HCT116 (cell line): Measurements from ENCODE around the gene EGFL7. TPM values are rescaled to one million over a fixed set of nuclear protein-coding genes. Genes with fewer than 3 reads are reported as not detected.

Experiments used
- ATAC-seq: fragments of 200-7000 bp; cut with Tn5 transposase; 2 replicates; pipeline ENCODE4 v1.9.1; 2020; ENCODE audit warnings: mild to moderate bottlenecking, moderate library complexity
- BruUV-seq: library from RNA; stranded (reverse); fragments of 400-500 nt; replicated peaks from 2 replicates; lab custom pipeline; 2021; lab: Mats Ljungman, UMichigan
- CTCF ChIA-PET: fragments of 300-600 bp; sonication (Branson Sonifier 250); formaldehyde crosslinking; loops from one replicate; lab custom pipeline; 2021; ENCODE audit warnings: antibody characterized with exemption; lab: Charles Lee
- POLR2A ChIA-PET: fragments of 300-600, 350-600 bp; sonication (Branson Sonifier 250); formaldehyde crosslinking; loops from one replicate; lab custom pipeline; 2021; ENCODE audit warnings: antibody characterized with exemption; lab: Charles Lee
- RAD21 ChIA-PET, 2 experiments: fragments of 300-600 bp; sonication (Branson Sonifier 250); formaldehyde crosslinking; loops; one replicate each; lab custom pipeline; 2023; ENCODE audit warnings: low total read pairs in 2 of 2; ENCODE audit not compliant: uncharacterized antibody in 2 of 2, unreplicated experiment in 2 of 2, low non-redundant PET in 1 of 2; lab: Charles Lee
- DNase-seq: peaks from one replicate; pipeline ENCODE4 v3.0.0-alpha.2; 2010; ENCODE audit warnings: low read depth, low spot score
- H2AFZ ChIP-seq: fragments of 200-600 bp; shearing (Covaris generic), sonication (generic); 2 replicates; pipeline ENCODE4 v1.6.1; 2017; ENCODE audit warnings: low read depth, mixed run types, mixed read lengths, antibody characterized with exemption, low read length; ENCODE audit not compliant: poor library complexity, severe bottlenecking
- H3K27ac ChIP-seq: 2 replicates; pipeline ENCODE4 v1.5.1; 2012; ENCODE audit warnings: low read depth, low read length
- H3K27me3 ChIP-seq: fragments of 200-600 bp; sonication (generic); 2 replicates; pipeline ENCODE4 v1.6.1; 2016; ENCODE audit warnings: mixed run types, low read length, mixed read lengths; ENCODE audit not compliant: insufficient read depth
- H3K36me3 ChIP-seq, 2 experiments: fragments of 200-500 bp in 1 of 2; fragments of 200-600 bp in 1 of 2; sonication (Bioruptor generic) in 1 of 2; sonication (generic) in 1 of 2; 2 replicates each; pipeline versions ENCODE4 v1.5.1 to v1.6.1; 2014 to 2016; ENCODE audit warnings: low read length in 2 of 2, inconsistent platforms in 1 of 2, mixed read lengths in 1 of 2, mixed run types in 1 of 2; ENCODE audit not compliant: insufficient read depth in 2 of 2, control insufficient read depth in 1 of 2
- H3K4me1 ChIP-seq, 2 experiments: fragments of 200-600 bp in 1 of 2; sonication (generic) in 1 of 2; 2 replicates each; pipeline versions ENCODE4 v1.5.1 to v1.6.1; 2012 to 2017; ENCODE audit warnings: low read length in 2 of 2, inconsistent platforms in 1 of 2, mild to moderate bottlenecking in 1 of 2, mixed read lengths in 1 of 2, mixed run types in 1 of 2, moderate library complexity in 1 of 2; ENCODE audit not compliant: insufficient read depth in 2 of 2, control insufficient read depth in 1 of 2
- H3K4me2 ChIP-seq: fragments of 200-600 bp; sonication (generic); 2 replicates; pipeline ENCODE4 v1.6.1; 2017; ENCODE audit warnings: mixed run types, low read length, mixed read lengths
- H3K4me3 ChIP-seq, 2 experiments: fragments of 200-600 bp in 1 of 2; sonication (generic) in 1 of 2; replicated peaks in 1 of 2; 2 replicates each; pipeline ENCODE4 v1.5.1; 2011 to 2016; ENCODE audit warnings: low read length in 2 of 2, control low read depth in 1 of 2, low read depth in 1 of 2, mild to moderate bottlenecking in 1 of 2, mixed read lengths in 1 of 2, mixed run types in 1 of 2
- H3K79me2 ChIP-seq: fragments of 200-600 bp; sonication (generic); 2 replicates; pipeline ENCODE4 v1.6.1; 2017; ENCODE audit warnings: mild to moderate bottlenecking, mixed run types, low read length, moderate library complexity, mixed read lengths; ENCODE audit not compliant: insufficient read depth
- H3K9ac ChIP-seq: fragments of 200-600 bp; sonication (generic); 2 replicates; pipeline ENCODE4 v1.6.1; 2016; ENCODE audit warnings: low read length, mixed read lengths
- H3K9me2 ChIP-seq: fragments of 200-600 bp; sonication (generic), shearing (Covaris generic); 2 replicates; pipeline ENCODE4 v1.6.1; 2017; ENCODE audit warnings: mixed run types, mild to moderate bottlenecking, moderate library complexity; ENCODE audit not compliant: insufficient read depth
- H3K9me3 ChIP-seq, 2 experiments: fragments of 200-500 bp in 1 of 2; fragments of 200-600 bp in 1 of 2; sonication (Bioruptor generic) in 1 of 2; sonication (generic) in 1 of 2; 2 replicates each; pipeline ENCODE4 v1.6.1; 2014 to 2017; ENCODE audit warnings: low read length in 2 of 2, mixed read lengths in 2 of 2, inconsistent platforms in 1 of 2, low read depth in 1 of 2, mild to moderate bottlenecking in 1 of 2, mixed run types in 1 of 2, moderate library complexity in 1 of 2; ENCODE audit not compliant: control insufficient read depth in 1 of 2, insufficient read depth in 1 of 2
- H4K20me1 ChIP-seq: fragments of 200-600 bp; sonication (generic), shearing (Covaris generic); 2 replicates; pipeline ENCODE4 v1.6.1; 2017; ENCODE audit warnings: mixed run types, mild to moderate bottlenecking, moderate library complexity; ENCODE audit not compliant: insufficient read depth
- CBX3 ChIP-seq: IDR thresholded peaks from 2 replicates; pipeline ENCODE4 v1.6.1; 2012; ENCODE audit warnings: low read depth
- CEBPB ChIP-seq: IDR thresholded peaks from 2 replicates; pipeline ENCODE4 v1.6.1; 2012; ENCODE audit warnings: low read depth
- CTCF ChIP-seq, 3 experiments: fragments of 200-600 bp in 1 of 3; sonication (generic) in 1 of 3; IDR thresholded peaks in 2 of 3; conservative IDR thresholded peaks in 1 of 3; 2 replicates each; pipeline ENCODE4 v1.5.1; 2012 to 2017; ENCODE audit warnings: low read depth in 2 of 3, low read length in 2 of 3, antibody characterized with exemption in 1 of 3, borderline replicate concordance in 1 of 3, control low read depth in 1 of 3, mild to moderate bottlenecking in 1 of 3, mixed read lengths in 1 of 3, mixed run types in 1 of 3, moderate library complexity in 1 of 3; ENCODE audit not compliant: insufficient read depth in 1 of 3
- FOSL1 ChIP-seq: IDR thresholded peaks from 2 replicates; pipeline ENCODE4 v1.6.1; 2012; ENCODE audit warnings: low read depth
- POLR2AphosphoS5 ChIP-seq: IDR thresholded peaks from 2 replicates; pipeline ENCODE4 v1.6.1; 2011; ENCODE audit warnings: mild to moderate bottlenecking, low read depth, low read length, moderate library complexity
- REST ChIP-seq: IDR thresholded peaks from 2 replicates; pipeline ENCODE4 v1.6.1; 2012; ENCODE audit warnings: low read depth
- YY1 ChIP-seq: IDR thresholded peaks from 2 replicates; pipeline ENCODE4 v1.6.1; 2011; ENCODE audit warnings: low read length, low read depth, moderate library complexity, mild to moderate bottlenecking; ENCODE audit not compliant: insufficient replicate concordance; ENCODE audit errors: extremely low read depth
- ZFX ChIP-seq: fragments of 450-650 bp; IDR thresholded peaks from 2 replicates; pipeline ENCODE4 v1.6.1; 2017
- intact Hi-C: fragments of 100-400 bp; cut with micrococcal nuclease; formaldehyde crosslinking; loops from 2 replicates; pipeline ENCODE4 v1.10.0; 2022
- total RNA-seq: library from RNA; stranded (reverse); gene quantifications from one replicate; pipeline ENCODE4 v1.2.1, GENCODE V29; 2021; ENCODE audit not compliant: unreplicated experiment

The EGFL7 gene
- total RNA-seq, 1 experiment from 2014 or later = 82.0 TPM

GRCh38 chr9:136618580-136619547 lies 43.9 kb upstream of the EGFL7 start:
- no peak overlapping the region for H3K9ac ChIP-seq

More at GRCh38 chr9:136618580-136619547, 43.9 kb upstream of the EGFL7 start:
- H3K27ac ChIP-seq = no peak overlapping the region
- H3K4me1 ChIP-seq = peaks cover 0 to 10% of the 10 kb centered on the region in 2 experiments; a peak in 3 of 4 replicates
- no peaks in the 10 kb centered on the region for H4K20me1 ChIP-seq
- ChIA-PET POLR2A (no interaction called here), RAD21 (no interaction called here), CTCF (interaction anchor here (1.1 kb wide), 1 partner anchor 160 kb away, joined by 3 read pairs; no protein-coding TSS in a partner anchor)
- H3K9me3 ChIP-seq = no peaks in the 10 kb centered on the region
- H3K36me3 ChIP-seq = no peaks in the 10 kb centered on the region
- no peak overlapping the region for H3K4me2 ChIP-seq
- no peak for TF ChIP-seq YY1
- no peak for TF ChIP-seq REST
- TF ChIP-seq ZFX = no peak
- no peak for TF ChIP-seq CEBPB
- TF ChIP-seq FOSL1 = no peak
- TF ChIP-seq CTCF (IDR thresholded peaks at IDR 0.05 in 2 of 3, conservative IDR thresholded peaks at IDR 0.05 in 1 of 3; ENCODE audit: borderline replicate concordance in 1 of 3, insufficient read depth in 1 of 3, low read depth in 2 of 3, low read length in 2 of 3) = no peak
- TF ChIP-seq POLR2AphosphoS5 = no peak
- no peak for TF ChIP-seq CBX3
- H3K79me2 ChIP-seq = no peaks in the 10 kb centered on the region
- ATAC-seq = no peak
- no peaks in the 10 kb centered on the region for H3K27me3 ChIP-seq
- no peaks in the 10 kb centered on the region for H3K9me2 ChIP-seq
- DNase-seq = no peak
- H3K4me3 ChIP-seq = no peak overlapping the region
- intact Hi-C loops = no loop called here
- H2AFZ ChIP-seq = no peak overlapping the region
- no TSS peak for BruUV-seq
